SK-N-MC (cell line): ENCODE measurements around the gene H6PD.

ENCODE experiments used
- DNase-seq: peaks from one replicate; pipeline ENCODE4 v3.0.0-alpha.2; 2011; ENCODE audit warnings: low read depth, low spot score
- H3K27ac ChIP-seq: fragments of 200-600 bp; sonication (generic); 2 replicates; pipeline ENCODE4 v1.5.1; 2016; ENCODE audit warnings: mixed run types
- H3K36me3 ChIP-seq: fragments of 200-600 bp; sonication (generic); 2 replicates; pipeline ENCODE4 v1.6.1; 2017; ENCODE audit warnings: antibody characterized with exemption, low read length, mixed read lengths; ENCODE audit not compliant: insufficient read depth
- H3K4me3 ChIP-seq: fragments of 200-600 bp; sonication (generic); 2 replicates; pipeline ENCODE4 v1.5.1; 2016
- H3K9ac ChIP-seq: fragments of 200-600 bp; sonication (generic); 2 replicates; pipeline ENCODE4 v1.8.0; 2017; ENCODE audit warnings: mixed run types, mixed read lengths; ENCODE audit not compliant: insufficient read length
- H3K9me3 ChIP-seq: fragments of 200-600 bp; sonication (generic); 2 replicates; pipeline ENCODE4 v1.6.1; 2017; ENCODE audit warnings: low read depth, mild to moderate bottlenecking, antibody characterized with exemption, low read length, moderate library complexity, mixed read lengths
- EZH2 ChIP-seq: fragments of 200-600 bp; sonication (generic); IDR thresholded peaks from one replicate; pipeline ENCODE4 v1.6.1; 2017; ENCODE audit warnings: antibody characterized with exemption
- FOXP2 ChIP-seq: optimal IDR thresholded peaks from 2 replicates; pipeline ENCODE3; 2011; ENCODE audit warnings: mild to moderate bottlenecking, moderate library complexity; ENCODE audit not compliant: insufficient read depth; ENCODE audit errors: extremely low read length, control extremely low read depth
- POLR2AphosphoS5 ChIP-seq: IDR thresholded peaks from 2 replicates; pipeline ENCODE4 v1.6.1; 2012; ENCODE audit warnings: mild to moderate bottlenecking, low read depth, low read length, borderline replicate concordance

The H6PD gene

DNA sequence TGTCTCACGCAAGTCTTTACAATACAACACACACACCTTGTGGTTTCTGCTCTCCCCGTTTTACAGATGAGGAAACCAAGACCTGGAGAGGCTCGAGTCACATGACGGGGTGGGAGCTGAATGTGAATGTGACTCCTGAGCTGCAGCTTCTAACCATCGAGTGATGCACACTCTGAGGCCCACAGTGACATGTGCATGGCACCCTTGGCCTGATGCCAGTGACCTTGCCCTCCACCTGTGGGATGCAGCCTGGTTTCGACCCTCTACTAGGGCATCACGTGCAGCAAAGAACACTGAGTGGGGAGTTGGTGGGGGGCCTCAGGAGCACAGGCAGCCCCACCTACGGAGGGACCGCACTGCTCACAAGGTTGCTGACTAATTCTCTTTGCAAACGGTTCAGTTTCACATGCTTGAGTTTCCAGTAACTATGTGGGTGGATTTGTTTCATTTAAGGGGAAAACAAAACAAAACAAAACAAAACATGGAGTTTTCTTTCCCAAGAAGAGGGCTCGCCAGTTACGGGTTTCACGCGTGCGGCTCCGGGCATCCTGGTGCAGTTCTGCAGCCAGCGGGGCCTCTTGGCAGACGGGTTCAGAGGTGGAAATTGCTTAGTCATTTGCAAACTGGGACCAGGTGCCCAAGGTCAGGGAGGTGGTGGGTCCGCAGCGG, 81.0 kb downstream of the H6PD start:
- H3K36me3 ChIP-seq, result no peaks in the 10 kb centered on the region
- no peaks in the 10 kb centered on the region for H3K9me3 ChIP-seq
- no peak overlapping the region for H3K9ac ChIP-seq
- H3K4me3 ChIP-seq, result no peak overlapping the region
- no peak for DNase-seq
- H3K27ac ChIP-seq, result no peak overlapping the region
- TF ChIP-seq POLR2AphosphoS5 (no peak), FOXP2 (no peak), EZH2 (no peak)

DNA sequence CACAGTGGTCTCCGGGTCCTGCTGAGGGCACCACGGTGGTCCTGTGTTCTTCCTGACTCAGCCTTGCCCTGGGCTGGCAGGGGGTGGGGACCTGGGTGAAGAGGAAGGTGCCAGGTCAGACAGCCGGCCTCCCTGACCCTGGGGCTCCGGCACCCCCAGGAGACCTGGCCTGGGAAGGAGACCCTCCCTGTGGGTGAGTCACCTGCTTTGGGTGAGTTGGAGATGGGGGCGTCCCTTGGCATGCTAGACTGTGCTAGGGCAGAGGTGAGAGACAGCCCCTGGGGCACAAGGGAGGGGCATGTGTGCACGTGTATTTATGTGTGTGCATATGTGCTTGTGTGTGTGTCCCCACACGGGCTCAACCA, 81.5 kb downstream of the H6PD start:
- TF ChIP-seq FOXP2 (no peak), EZH2 (no peak), POLR2AphosphoS5 (no peak)
- no peak overlapping the region for H3K9ac ChIP-seq
- DNase-seq, result no peak
- no peaks in the 10 kb centered on the region for H3K36me3 ChIP-seq
- no peak overlapping the region for H3K27ac ChIP-seq
- no peaks in the 10 kb centered on the region for H3K9me3 ChIP-seq
- no peak overlapping the region for H3K4me3 ChIP-seq

DNA sequence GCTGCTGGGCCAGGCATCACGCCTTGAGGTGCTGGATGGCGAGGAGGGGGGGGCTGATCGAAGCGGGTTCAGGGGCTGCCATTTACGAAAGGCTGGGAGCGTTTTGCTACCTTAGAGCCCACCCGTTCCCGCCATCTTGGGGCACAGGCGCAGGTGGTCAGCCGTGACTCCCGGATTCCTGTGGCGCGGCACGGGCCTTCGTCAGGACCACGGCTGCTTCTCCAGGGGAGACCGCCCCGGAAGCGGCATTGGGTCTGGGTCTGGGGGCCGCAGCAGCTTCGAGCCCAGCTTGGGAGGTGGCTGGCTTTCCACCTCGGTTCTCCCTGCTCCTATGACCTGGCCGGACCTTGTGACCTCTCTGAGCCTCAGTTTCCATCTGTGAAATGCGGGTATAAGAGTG, 81.9 kb downstream of the H6PD start:
- no peak overlapping the region for H3K9ac ChIP-seq
- DNase-seq, result no peak
- TF ChIP-seq POLR2AphosphoS5 (no peak), EZH2 (no peak), FOXP2 (no peak)
- no peak overlapping the region for H3K27ac ChIP-seq
- no peak overlapping the region for H3K4me3 ChIP-seq
- H3K36me3 ChIP-seq, result no peaks in the 10 kb centered on the region
- no peaks in the 10 kb centered on the region for H3K9me3 ChIP-seq

DNA sequence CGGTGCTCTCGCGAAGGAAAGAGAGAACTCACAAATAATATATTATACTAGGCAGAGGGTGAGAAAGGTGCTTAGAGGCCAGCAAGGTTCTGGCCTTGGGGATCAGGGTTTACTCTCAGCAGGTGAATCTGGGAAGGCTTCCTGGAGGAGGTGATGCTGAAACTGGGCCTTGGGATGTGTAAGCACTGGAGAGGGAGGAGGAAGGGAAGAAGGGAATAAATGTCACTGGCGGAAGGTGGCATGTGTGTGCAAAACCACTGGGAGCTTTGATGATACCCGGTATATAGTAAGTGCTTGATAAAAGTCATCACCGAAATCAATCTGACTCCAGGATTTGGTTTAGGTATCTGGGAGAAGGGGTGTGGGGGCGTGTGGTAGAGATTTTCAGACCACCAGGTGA, 82.5 kb downstream of the H6PD start:
- H3K4me3 ChIP-seq, result no peak overlapping the region

GRCh38 chr1:9317591-9318417, 83.2 kb downstream of the H6PD start:
- Histone ChIP-seq H3K36me3 (no peaks in the 10 kb centered on the region), H3K27ac (no peak overlapping the region), H3K4me3 (no peak overlapping the region), H3K9ac (no peak overlapping the region), H3K9me3 (no peaks in the 10 kb centered on the region)
- DNase-seq, result no peak
- TF ChIP-seq EZH2 (no peak), POLR2AphosphoS5 (no peak), FOXP2 (no peak)

More for the DNA sequence above, 82.5 kb downstream of the H6PD start:
- TF ChIP-seq FOXP2 (no peak), POLR2AphosphoS5 (no peak), EZH2 (no peak)
- Histone ChIP-seq H3K9ac (no peak overlapping the region), H3K36me3 (no peaks in the 10 kb centered on the region), H3K27ac (no peak overlapping the region), H3K9me3 (no peaks in the 10 kb centered on the region)
- no peak for DNase-seq

- no peak overlapping the region for H3K27ac ChIP-seq
- H3K9me3 ChIP-seq, result no peaks in the 10 kb centered on the region
- no peak for DNase-seq
- no peak overlapping the region for H3K4me3 ChIP-seq
- TF ChIP-seq EZH2, result no peak
- no peaks in the 10 kb centered on the region for H3K36me3 ChIP-seq
- no peak overlapping the region for H3K9ac ChIP-seq
Observed at GRCh38 chr1:9319208-9319788, 84.7 kb downstream of the H6PD start.

DNA sequence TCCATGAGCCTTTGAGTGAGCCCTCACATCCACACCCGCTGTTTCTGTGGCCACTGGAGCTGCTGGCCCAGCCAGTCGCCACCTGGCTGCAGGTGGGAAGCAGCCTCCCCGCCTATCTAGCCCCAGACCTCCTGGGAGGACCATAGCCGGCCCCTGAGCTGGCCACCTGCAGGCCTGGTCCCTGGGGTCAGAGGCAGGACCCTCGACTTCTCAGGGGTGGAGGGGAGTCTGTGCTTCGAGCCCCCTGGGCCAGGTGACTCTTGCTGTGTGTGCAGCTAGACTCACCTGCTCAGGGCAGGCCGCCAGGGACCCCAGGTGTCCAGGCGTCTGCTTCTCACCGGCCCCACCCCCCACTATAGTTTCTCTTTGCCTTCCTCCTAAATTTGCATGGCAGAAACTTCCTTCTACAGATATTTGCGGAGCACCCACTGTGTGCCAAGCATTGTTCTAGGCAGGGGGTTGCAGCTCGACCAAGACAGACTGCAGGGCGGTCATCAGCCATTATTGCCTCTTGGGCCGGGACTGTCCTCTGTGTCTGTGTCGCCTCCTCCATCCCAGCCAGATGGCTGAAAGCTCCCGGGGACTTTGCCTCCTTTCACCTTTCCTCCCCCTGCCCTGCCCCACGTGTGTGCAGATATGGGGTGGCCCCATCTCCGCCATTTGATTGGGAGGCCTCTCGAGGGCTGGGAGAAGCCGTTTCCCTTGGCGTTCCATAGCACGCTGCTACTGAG, 85.4 kb downstream of the H6PD start:
- no peak for DNase-seq
- no peak overlapping the region for H3K9ac ChIP-seq
- TF ChIP-seq EZH2 (no peak), FOXP2 (no peak), POLR2AphosphoS5 (no peak)

More for the DNA sequence above, 85.4 kb downstream of the H6PD start:
- H3K9me3 ChIP-seq, result no peaks in the 10 kb centered on the region
- no peaks in the 10 kb centered on the region for H3K36me3 ChIP-seq
- no peak overlapping the region for H3K4me3 ChIP-seq
- no peak overlapping the region for H3K27ac ChIP-seq
